Common myeloid progenitor, CD34-positive (primary cell): ENCODE data around the gene VWF.

ENCODE experiments used
- CTCF ChIA-PET: fragments of 350-600 bp; sonication (Branson Sonifier 250); formaldehyde crosslinking; loops from one replicate; lab custom pipeline; 2021; ENCODE audit warnings: antibody characterized with exemption; lab: Charles Lee
- POLR2A ChIA-PET: fragments of 350-600 bp; sonication (Branson Sonifier 250); formaldehyde crosslinking; loops from one replicate; lab custom pipeline; 2021; ENCODE audit warnings: antibody characterized with exemption; lab: Charles Lee
- DNase-seq, 3 donors: peaks; one replicate each; pipeline versions ENCODE4 v3.0.0 to v3.0.0-alpha.2; 2013
- H3K27ac ChIP-seq, 2 experiments: 1 replicate in 1 of 2; 2 replicates in 1 of 2; pipeline ENCODE4 v1.7.0; 2013; ENCODE audit warnings: inconsistent platforms in 2 of 2, low read length in 2 of 2, mild to moderate bottlenecking in 2 of 2, low read depth in 1 of 2, moderate library complexity in 1 of 2; ENCODE audit not compliant: severe bottlenecking in 2 of 2, insufficient read depth in 1 of 2, poor library complexity in 1 of 2
- H3K27me3 ChIP-seq, 5 experiments: replicated peaks in 2 of 5; 1 replicate in 3 of 5; 2 replicates in 2 of 5; pipeline versions ENCODE4 v1.6.1 to v1.7.0; 2013; ENCODE audit warnings: low read length in 4 of 5, mild to moderate bottlenecking in 2 of 5, moderate library complexity in 2 of 5, inconsistent platforms in 1 of 5; ENCODE audit not compliant: insufficient read depth in 5 of 5, control insufficient read depth in 4 of 5
- H3K36me3 ChIP-seq, 4 experiments: 1 replicate in 2 of 4; 2 replicates in 2 of 4; pipeline versions ENCODE4 v1.6.1 to v1.7.0; 2013; ENCODE audit warnings: low read length in 3 of 4, control low read depth in 1 of 4, mild to moderate bottlenecking in 1 of 4; ENCODE audit not compliant: control insufficient read depth in 4 of 4, insufficient read depth in 4 of 4
- H3K4me1 ChIP-seq, 4 experiments: 1 replicate in 3 of 4; 2 replicates in 1 of 4; pipeline versions ENCODE4 v1.6.1 to v1.7.1; 2013; ENCODE audit warnings: low read length in 3 of 4, mild to moderate bottlenecking in 3 of 4, control low read depth in 1 of 4, inconsistent platforms in 1 of 4, moderate library complexity in 1 of 4; ENCODE audit not compliant: control insufficient read depth in 4 of 4, insufficient read depth in 4 of 4; ENCODE audit errors: control extremely low read depth in 1 of 4
- H3K4me3 ChIP-seq, 7 experiments: 1 replicate in 4 of 7; 2 replicates in 3 of 7; pipeline versions ENCODE4 v1.5.1 to v1.7.0; 2013; ENCODE audit warnings: mild to moderate bottlenecking in 7 of 7, low read length in 6 of 7, moderate library complexity in 6 of 7, inconsistent platforms in 2 of 7, low read depth in 2 of 7, control low read depth in 1 of 7; ENCODE audit not compliant: insufficient read depth in 4 of 7, control insufficient read depth in 1 of 7; ENCODE audit errors: extremely low read depth in 1 of 7
- H3K9me3 ChIP-seq, 5 experiments: 1 replicate in 4 of 5; 2 replicates in 1 of 5; pipeline versions ENCODE4 v1.6.1 to v1.7.1; 2013; ENCODE audit warnings: low read length in 4 of 5, mild to moderate bottlenecking in 2 of 5, inconsistent platforms in 1 of 5, low read depth in 1 of 5, moderate library complexity in 1 of 5; ENCODE audit not compliant: control insufficient read depth in 4 of 5, insufficient read depth in 2 of 5; ENCODE audit errors: control extremely low read depth in 1 of 5
- WGBS: methylation state at CpG from one replicate; pipeline ENCODE4 v1.1.5; 2013; ENCODE audit not compliant: insufficient coverage; 5-methylcytosine and 5-hydroxymethylcytosine counted together

The VWF gene

DNA sequence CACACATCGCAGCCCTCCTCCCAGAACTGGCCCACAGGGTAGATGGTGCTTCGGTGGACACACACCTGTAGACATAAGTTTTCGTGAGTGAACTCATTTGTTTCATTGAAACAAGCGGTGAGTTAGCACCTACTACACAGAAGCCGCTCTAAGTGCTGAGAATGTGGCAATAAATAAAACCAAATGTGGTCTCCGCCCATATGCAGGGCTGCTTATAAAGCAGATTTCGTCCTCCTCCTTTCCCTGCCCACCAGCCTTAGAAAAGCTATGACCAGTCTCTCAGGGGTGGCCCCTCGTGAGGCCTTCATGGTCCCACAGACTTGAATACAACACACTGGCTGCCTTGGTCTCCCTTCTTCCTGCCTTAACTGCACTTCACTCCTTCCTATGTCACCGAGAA, 148.3 kb downstream of the VWF start:
- Histone ChIP-seq H3K27me3 (no peaks in the 10 kb centered on the region), H3K27ac (no peak overlapping the region), H3K9me3 (no peaks in the 10 kb centered on the region), H3K4me3 (no peak overlapping the region), H3K4me1 (no peaks in the 10 kb centered on the region), H3K36me3 (no peaks in the 10 kb centered on the region)
- no peak for DNase-seq
- 98% methylated on average over 8 of the region's 9 CpGs for WGBS
- ChIA-PET POLR2A (interaction anchor here (0.6 kb wide), 1 partner anchor 333 kb away, joined by 7 read pairs; no protein-coding TSS in a partner anchor), CTCF (interaction anchor here (0.6 to 4.0 kb wide), 3 partner anchors 13 to 26 kb away, joined by 3 to 25 read pairs (median 3); no protein-coding TSS in a partner anchor)

GRCh38 chr12:5973461-5974115, 150.9 kb downstream of the VWF start:
- no peaks in the 10 kb centered on the region for H3K36me3 ChIP-seq
- CTCF ChIA-PET = interaction anchor here (0.5 to 3.9 kb wide), 4 partner anchors 15 to 278 kb away, joined by 3 to 19 read pairs (median 4); no protein-coding TSS in a partner anchor

DNA sequence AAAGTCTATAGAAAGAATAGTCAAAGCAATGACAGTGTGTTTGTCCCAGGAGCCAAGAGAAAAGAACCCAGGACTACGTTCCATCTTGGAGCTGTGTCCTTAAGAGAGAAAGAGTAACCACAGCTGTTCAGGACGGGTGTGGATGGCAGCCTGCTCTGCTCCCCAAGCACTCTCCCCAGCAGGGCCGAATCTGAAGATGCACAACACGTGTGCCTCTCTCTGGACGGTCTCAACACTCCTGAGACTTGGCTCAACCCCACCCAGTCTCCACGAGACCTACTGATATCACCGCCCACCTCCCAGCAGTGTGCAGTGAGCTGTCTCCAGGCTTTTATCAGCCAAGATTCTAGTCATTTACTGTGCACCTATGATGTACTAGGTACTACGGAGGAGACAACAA, 152.1 kb downstream of the VWF start:
- Histone ChIP-seq H3K36me3 (no peaks in the 10 kb centered on the region), H3K27me3 (no peaks in the 10 kb centered on the region), H3K27ac (no peak overlapping the region), H3K4me1 (no peaks in the 10 kb centered on the region), H3K4me3 (no peak overlapping the region), H3K9me3 (no peaks in the 10 kb centered on the region)
- ChIA-PET CTCF (interaction anchor here (0.6 to 3.9 kb wide), 4 partner anchors 16 to 786 kb away, joined by 3 to 19 read pairs (median 4); no protein-coding TSS in a partner anchor), POLR2A (no interaction called here)
- DNase-seq = no peak
- 87% methylated on average over 8 of the region's 8 CpGs for WGBS

More at GRCh38 chr12:5973461-5974115, 150.9 kb downstream of the VWF start:
- Histone ChIP-seq H3K4me3 (no peak overlapping the region), H3K27ac (no peak overlapping the region), H3K27me3 (no peaks in the 10 kb centered on the region), H3K9me3 (no peaks in the 10 kb centered on the region), H3K4me1 (no peaks in the 10 kb centered on the region)
- POLR2A ChIA-PET = no interaction called here
- 94% methylated on average over 8 of the region's 8 CpGs for WGBS
- DNase-seq = no peak

DNA sequence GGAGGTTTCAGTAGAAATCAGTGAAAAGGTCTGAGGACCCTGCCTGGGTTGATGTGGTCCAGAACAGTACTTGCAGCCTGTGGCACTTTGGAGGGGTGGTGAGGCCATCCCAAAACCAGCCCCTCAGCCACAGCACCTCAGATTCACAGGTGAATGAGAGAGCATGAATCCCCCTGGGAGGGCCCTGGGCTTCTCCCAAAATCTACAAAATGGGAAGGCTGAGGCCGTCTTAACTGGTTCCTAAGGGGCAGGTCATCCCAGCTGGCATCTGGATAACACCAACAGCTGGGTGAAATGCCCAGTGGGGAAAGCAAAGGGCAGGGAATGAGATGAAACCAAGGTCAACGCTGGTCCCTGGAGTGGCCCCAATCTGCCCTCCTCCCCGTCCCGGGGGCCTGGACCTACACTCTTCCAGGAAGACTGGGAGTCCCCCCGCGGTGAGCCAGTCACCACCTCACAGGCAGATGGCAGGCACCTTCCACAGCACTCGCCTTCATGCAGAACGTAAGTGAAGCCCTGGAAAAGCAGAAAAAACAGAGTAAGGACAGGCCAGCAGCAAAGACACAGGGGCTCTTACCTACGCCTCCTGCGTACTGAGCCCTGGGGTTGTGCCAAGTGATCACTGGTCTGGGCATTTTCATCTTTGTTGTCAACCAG, 153.1 kb downstream of the VWF start:
- H3K36me3 ChIP-seq = no peaks in the 10 kb centered on the region
- H3K4me3 ChIP-seq = no peak overlapping the region
- H3K4me1 ChIP-seq = no peaks in the 10 kb centered on the region
- H3K9me3 ChIP-seq = no peaks in the 10 kb centered on the region
- ChIA-PET POLR2A (no interaction called here), CTCF (interaction anchor here (1.0 to 3.9 kb wide), 3 partner anchors 17 to 68 kb away, joined by 3 to 19 read pairs (median 6); no protein-coding TSS in a partner anchor)
- 99% methylated on average over 10 of the region's 10 CpGs for WGBS
- H3K27ac ChIP-seq = no peak overlapping the region
- H3K27me3 ChIP-seq = no peaks in the 10 kb centered on the region
- no peak for DNase-seq

DNA sequence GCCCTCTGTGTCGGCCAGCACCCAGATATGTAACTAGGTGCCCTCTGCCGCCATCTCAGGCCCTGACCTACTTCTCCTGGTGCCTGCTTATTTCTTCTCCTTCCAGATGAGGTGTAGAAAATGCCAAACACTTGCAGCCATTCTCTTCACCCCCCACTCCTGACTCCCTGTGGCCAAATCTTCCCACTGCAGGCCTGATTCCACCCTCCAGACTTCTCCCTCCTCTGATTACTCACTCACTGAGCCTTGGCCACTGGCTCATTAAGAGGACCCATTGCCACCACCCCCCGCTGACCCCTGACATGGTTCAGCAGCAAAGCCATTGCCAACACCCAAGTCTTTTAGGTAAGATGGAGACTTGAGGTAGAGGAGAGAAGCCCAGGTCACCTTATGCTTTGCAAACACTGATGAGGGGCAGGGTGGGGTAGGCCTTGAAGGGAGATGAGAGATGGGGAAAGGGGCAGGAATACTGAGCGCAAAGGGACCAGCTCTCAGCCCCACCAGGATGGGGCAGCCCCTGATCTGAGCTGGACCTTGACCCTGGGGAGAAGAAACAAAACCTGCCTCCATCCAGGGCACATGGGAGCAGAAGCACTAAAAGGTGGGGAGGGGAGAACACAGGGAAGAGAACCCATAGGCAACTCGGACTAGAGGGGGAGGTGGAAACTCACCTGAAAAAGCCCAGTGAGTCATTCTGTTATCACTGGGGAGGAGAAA, 154.3 kb downstream of the VWF start:
- Histone ChIP-seq H3K36me3 (no peaks in the 10 kb centered on the region), H3K9me3 (no peaks in the 10 kb centered on the region), H3K4me1 (no peaks in the 10 kb centered on the region), H3K27me3 (no peaks in the 10 kb centered on the region), H3K27ac (no peak overlapping the region), H3K4me3 (no peak overlapping the region)
- DNase-seq = no peak
- ChIA-PET POLR2A (no interaction called here), CTCF (interaction anchor here (1.1 to 1.2 kb wide), 2 partner anchors 18 to 69 kb away, joined by 3 to 5 read pairs; no protein-coding TSS in a partner anchor)
- WGBS = 98% methylated on average over 4 of the region's 5 CpGs

DNA sequence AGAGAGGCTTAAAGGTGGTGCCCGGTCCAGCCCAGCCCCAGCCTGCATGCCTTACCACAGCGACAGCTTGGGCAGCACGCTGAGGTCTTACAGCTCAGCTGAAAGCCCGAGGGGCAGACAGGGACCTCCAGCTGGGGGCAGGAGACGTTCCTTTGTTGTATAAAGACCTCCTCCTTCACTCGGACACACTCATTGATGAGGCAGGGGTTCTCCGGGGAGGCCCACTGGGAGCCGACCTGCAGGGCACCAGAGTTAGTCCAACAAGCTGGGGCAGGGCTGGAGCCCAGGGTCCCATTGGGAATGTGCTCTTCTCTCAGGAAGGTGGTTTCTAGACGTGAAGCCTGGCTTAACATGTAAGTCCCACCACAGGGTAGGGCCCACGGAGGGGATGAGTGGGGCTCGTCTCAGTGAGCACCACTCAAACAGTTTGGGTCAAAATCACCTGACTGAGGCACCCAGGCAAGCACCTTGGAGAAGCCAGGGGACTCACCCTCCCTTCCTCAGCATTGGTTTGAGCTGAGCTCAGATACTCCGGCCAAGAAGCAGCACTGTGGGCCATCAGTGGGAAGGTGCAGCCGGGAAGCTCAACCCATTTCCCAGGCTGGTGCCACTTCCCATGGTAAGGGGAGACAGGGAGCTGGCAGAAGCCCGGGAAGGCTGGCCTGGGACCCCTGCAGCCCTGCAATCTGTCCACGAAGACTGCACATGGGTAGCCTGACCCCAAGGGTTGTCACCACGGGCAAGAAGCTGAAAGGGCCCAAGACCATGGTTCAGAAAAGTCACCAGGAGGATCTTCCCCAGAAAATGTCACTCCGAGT, 155.1 kb downstream of the VWF start:
- peaks cover 0 to 6% (median 0%) of the 10 kb centered on the region in 4 experiments for H3K4me1 ChIP-seq

More for the DNA sequence above, 155.1 kb downstream of the VWF start:
- WGBS = 94% methylated on average over 16 of the region's 17 CpGs
- Histone ChIP-seq H3K36me3 (no peaks in the 10 kb centered on the region), H3K27me3 (no peaks in the 10 kb centered on the region), H3K27ac (no peak overlapping the region), H3K9me3 (no peaks in the 10 kb centered on the region), H3K4me3 (no peak overlapping the region)
- no peak for DNase-seq
- ChIA-PET POLR2A (no interaction called here), CTCF (interaction anchor here (1.1 to 1.2 kb wide), 2 partner anchors 19 to 69 kb away, joined by 3 to 5 read pairs; no protein-coding TSS in a partner anchor)
